Eye (tissue), 1 donor: ENCODE data around the gene FAM161B.
A peak's percentile ranks its signal among the peaks of the same experiment; 100 is the strongest.
"Not testable (repeated sequence)": the region's sequence is repeated elsewhere in the genome, so short reads cannot be mapped to it uniquely, and the experiment has no call there.

Experiments
- DNase-seq: peaks from one replicate; pipeline ENCODE4 v3.0.0-alpha.2; 2015

FAM161B gene, protein sequence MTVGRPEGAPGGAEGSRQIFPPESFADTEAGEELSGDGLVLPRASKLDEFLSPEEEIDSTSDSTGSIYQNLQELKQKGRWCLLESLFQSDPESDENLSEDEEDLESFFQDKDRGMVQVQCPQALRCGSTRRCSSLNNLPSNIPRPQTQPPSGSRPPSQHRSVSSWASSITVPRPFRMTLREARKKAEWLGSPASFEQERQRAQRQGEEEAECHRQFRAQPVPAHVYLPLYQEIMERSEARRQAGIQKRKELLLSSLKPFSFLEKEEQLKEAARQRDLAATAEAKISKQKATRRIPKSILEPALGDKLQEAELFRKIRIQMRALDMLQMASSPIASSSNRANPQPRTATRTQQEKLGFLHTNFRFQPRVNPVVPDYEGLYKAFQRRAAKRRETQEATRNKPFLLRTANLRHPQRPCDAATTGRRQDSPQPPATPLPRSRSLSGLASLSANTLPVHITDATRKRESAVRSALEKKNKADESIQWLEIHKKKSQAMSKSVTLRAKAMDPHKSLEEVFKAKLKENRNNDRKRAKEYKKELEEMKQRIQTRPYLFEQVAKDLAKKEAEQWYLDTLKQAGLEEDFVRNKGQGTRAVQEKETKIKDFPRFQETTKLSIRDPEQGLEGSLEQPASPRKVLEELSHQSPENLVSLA

GRCh38 chr14:73949752-73950734 lies at the start of gene FAM161B, which contains the start of gene COQ6:
Gene FAM161B (minus strand): TSS chr14:73950094. CDS start chr14:73950026, 68 bp downstream.
Gene COQ6 (plus strand): TSS chr14:73950302. CDS start chr14:73950333, 31 bp downstream.
- peak; percentile 99 for DNase-seq

- no peak for DNase-seq
Observed at GRCh38 chr14:73998726-73999125, 48.8 kb upstream of the FAM161B start.

DNA sequence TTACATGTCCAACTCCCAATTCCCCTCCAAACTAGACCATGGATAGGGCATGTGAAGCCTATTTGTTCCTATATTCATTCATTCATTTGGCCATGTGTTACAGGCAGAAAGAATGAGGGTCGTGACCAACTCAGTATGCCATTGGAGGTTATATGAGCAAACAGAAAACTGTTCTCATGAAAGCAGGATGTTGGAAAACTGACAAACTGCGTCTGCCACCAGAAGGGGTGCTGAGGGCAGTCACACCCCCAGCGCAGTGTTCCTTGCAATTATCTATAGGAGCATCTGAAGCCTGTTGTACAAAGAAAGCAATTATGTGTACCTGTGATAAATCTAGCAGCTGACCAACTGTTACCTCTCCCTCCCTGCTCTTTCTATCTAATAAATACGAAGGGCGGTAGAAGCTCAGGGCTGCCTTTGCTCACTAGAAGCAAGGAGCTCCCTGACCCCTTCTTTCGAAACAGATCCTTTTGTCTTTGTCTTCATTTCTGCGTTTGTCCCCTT lies 48.1 kb upstream of the FAM161B start:
- no peak for DNase-seq

DNA sequence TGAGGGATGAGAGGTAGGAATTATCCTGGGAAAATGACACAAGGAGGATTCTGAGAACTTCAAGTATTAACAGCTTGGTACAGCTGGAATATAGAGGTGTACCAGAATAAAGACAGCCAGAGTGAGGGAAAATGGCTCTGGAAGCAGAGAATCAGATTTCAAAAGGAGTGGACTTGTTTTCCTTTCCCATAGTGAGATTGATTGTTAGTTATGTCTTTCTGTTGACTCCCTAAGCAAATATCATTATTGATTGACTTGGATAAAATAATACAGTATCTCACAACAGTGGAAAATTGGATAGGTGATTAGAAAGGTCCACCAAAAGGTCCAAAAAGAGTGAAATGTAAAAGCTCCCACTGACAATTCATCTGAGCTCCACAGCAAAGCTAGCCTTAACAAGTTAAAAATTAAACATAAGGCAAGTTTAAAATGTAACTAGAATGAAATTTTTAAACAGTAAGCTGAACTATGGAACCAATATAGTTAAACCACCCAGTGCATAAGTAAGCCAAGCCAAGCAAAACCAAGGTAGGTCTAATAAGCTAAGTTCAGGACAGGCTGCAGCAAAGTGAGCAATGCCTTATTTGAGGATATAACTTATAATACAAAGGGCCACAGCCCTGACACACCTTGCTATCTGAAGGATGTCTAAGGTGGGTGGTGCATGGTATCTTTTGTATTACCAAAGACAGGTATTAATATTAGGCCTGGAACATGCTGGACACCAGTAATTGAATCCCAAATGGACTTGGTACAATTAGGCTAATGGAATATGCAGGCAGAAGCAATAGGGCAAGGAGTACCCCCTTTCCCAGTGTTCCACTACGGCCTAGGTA lies 47.4 kb upstream of the FAM161B start:
- no peak for DNase-seq

GRCh38 chr14:73996731-73997107 lies 46.8 kb upstream of the FAM161B start:
- no peak for DNase-seq

- no peak for DNase-seq
Observed at GRCh38 chr14:73995977-73996378, 46.1 kb upstream of the FAM161B start.

DNA sequence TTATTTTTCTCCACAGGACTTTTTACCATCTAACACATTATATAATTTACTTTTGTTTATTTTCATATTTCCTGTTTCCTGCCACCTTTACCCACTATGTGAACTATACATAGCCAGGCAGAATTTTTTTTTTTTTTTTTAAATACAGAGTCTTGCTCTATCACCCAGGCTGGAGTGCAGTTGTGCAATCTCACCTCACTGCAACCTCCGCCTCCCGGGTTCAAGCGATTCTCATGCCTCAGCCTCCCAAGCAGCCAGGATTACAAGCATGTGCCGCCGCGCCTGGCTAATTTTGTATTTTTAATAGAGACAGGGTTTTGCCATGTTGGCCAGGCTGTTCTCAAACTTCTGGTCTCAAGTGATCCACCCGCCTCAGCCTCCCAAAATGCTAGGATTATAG lies 45.0 kb upstream of the FAM161B start:
- not testable (repeated sequence) for DNase-seq

DNA sequence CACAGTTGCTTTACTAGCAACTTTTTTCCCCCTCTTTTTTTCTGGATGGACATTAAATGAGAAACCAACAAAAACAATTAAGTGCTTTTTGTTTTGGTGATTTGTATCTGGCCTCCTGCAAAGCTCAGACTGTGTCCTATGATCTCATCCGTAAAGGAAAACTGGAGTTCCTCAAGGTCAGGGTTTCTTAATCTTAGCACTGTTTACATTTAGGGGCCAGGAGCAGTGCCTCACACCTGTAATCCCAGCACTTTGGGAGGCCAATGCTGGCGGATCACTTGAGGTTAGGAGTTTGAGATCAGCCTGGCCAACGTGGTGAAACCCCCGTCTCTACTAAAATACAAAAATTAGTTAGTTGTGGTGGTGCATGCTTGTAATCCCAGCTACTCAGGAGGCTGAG lies 41.2 kb upstream of the FAM161B start:
- DNase-seq: no peak

GRCh38 chr14:73988656-73989055 lies 38.8 kb upstream of the FAM161B start:
- not testable (repeated sequence) for DNase-seq

DNA sequence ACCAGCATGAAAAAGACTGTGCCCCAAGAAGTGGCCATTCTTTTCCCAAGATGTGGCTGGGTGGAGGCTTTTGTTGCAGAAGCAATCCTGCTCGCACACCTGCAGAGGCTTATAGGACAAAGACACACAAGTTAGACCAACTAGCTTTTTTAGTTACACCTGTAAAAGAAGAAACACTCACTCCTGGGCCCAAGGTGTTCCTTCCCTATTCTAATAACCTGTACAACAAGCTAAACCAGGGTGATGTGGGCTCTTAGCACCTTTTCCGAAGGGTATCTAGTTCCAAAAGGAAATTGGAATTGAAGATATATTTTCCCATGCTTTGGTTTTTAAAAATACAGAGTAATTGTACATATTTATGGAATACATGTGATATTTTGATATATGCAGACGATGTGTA lies 38.2 kb upstream of the FAM161B start:
- no peak for DNase-seq

DNA sequence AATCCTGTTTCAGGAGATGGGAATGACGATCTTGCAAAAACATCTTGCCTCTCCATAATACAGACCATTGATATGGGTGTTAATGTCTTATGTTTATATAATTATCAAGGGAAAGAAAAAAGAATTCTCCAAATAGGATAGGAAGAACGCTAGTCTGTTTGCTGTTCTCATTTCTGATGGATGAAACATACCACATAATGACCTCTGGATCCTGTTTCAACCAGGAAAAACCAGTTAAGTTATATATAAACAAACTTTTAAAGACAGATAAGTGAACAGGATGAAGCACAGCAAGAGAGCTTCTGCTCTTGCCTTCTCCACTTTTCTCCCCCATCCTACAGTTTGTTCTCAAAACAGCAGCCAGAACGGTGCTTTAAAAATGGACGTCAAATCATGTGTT lies 28.0 kb upstream of the FAM161B start:
- DNase-seq: no peak

- DNase-seq: no peak
Observed at GRCh38 chr14:73976125-73976524, 26.2 kb upstream of the FAM161B start.

DNA sequence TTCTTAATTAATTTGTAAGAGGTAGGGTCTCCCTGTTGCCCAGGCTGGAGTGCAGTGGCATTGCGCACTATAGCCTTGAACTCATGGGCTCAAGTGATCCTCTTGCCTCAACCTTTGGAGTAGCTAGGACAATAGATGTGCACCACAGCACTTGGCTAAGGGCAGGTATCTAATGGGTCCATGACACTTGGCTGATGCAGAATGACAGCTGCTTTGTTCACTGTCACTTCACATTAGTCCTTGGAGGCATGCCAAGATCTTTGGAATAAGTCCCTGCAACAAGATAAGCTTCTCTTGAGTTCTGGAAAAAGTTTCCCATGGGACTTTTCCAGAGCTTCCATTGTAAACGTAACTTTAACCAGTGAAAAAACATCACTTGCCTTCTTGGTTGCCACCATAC lies 23.6 kb upstream of the FAM161B start:
- peak; percentile 45 for DNase-seq

GRCh38 chr14:73968885-73969284 lies 19.0 kb upstream of the FAM161B start:
- DNase-seq: peak; percentile 14

- no peak for DNase-seq
Observed at GRCh38 chr14:73965216-73965615, 15.3 kb upstream of the FAM161B start.

DNA sequence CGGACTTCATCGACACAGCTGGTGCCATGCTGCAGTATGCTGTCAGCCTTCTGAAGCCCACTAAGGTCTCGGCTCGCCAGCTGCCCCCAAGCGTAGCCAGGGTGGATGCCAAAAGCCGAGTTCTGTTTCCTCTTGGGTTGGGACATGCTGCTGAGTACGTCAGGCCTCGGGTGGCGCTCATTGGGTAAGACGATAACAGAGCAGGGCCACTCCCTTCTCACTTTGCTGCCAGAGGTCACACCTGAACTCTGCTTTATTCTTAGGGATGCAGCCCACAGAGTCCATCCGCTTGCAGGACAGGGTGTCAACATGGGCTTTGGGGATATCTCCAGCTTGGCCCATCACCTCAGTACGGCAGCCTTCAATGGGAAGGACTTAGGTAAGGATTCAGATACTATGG lies 11.3 kb upstream of the FAM161B start:
- DNase-seq: no peak

- no peak for DNase-seq
Observed at GRCh38 chr14:73958591-73958990, 8.7 kb upstream of the FAM161B start.

- DNase-seq: no peak
Observed at GRCh38 chr14:73955674-73956073, 5.8 kb upstream of the FAM161B start.

- DNase-seq: no peak
Observed at GRCh38 chr14:73953731-73954130, 3.8 kb upstream of the FAM161B start.

DNA sequence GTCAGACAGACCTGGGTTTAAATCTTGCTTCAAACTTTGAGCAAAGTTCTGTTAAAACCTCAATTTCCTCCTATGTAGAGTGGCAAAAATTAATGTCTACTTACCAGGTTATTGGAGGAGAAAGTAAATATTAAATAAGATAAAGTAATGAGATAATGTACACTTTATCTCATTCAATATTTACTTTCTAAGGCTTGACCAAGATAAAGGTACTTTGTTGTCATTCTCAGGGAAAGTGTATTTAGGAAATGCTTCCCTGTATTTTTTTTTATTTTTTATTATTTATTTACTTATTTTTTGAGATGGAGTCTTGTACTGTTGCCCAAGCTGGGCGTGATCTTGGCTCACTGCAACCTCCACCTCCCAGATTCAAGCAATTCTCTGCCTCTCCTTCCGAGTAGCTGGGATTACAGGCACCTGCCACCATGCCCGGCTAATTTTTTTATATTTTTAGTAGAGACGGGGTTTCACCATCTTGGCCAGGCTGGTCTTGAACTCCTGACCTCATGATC lies 4.7 kb downstream of the FAM161B start:
- DNase-seq: no peak

DNA sequence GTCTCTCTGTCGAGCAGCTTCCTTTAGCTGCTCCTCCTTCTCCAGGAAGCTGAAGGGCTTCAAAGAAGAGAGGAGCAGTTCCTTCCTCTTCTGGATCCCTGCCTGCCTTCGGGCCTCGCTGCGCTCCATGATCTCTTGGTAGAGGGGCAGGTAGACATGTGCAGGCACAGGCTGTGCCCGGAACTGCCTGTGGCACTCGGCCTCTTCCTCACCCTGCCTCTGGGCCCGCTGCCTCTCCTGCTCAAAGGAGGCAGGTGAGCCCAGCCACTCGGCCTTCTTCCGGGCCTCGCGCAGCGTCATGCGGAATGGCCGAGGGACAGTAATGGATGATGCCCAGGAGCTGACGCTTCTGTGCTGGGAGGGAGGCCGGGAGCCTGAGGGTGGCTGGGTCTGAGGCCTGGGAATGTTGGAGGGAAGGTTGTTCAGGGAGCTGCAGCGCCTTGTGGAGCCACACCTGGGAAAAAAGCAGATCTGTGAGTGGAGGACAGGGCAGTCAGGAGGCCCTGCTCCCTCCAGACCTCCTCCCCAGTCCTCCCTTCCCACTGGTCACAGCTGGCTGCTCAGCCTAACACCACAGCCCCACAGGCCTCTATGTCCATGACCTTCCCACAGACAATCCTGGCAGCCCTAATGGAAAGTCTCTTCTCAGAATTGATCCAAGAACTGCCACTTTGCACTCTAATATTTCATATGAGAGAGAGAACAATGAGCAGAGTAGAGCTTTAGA lies 5.3 kb downstream of the FAM161B start:
- DNase-seq: no peak
